Peyer's patch (tissue), 4 donors: Measurements from ENCODE around the gene HARBI1. TPM values are rescaled to one million over a fixed set of nuclear protein-coding genes. Genes with fewer than 3 reads are reported as not detected.

ENCODE experiments used
- DNase-seq, 3 donors: peaks; one replicate each; pipeline ENCODE4 v3.0.0-alpha.2; 2017 to 2019
- H3K27ac ChIP-seq, 4 donors: fragments of 200-600 bp; sonication (generic); one replicate each; pipeline ENCODE4 v1.5.1; 2016 to 2019
- H3K27me3 ChIP-seq, 2 donors: fragments of 200-600 bp; sonication (generic); one replicate each; pipeline ENCODE4 v1.5.1; 2019
- H3K36me3 ChIP-seq, 3 donors: fragments of 200-600 bp; sonication (generic); one replicate each; pipeline ENCODE4 v1.5.1; 2016 to 2019
- H3K4me1 ChIP-seq, 4 donors: fragments of 200-600 bp; sonication (generic); one replicate each; pipeline ENCODE4 v1.5.1; 2016 to 2019
- H3K4me3 ChIP-seq, 4 donors: fragments of 200-600 bp; sonication (generic); 1 replicate in 3 of 4; 2 replicates in 1 of 4; pipeline ENCODE4 v1.5.1; 2016 to 2019; ENCODE audit warnings: mild to moderate bottlenecking in 1 of 4
- H3K9me3 ChIP-seq, 4 donors: fragments of 200-600 bp; sonication (generic); one replicate each; pipeline ENCODE4 v1.5.1; 2016 to 2019; ENCODE audit warnings: mild to moderate bottlenecking in 1 of 4
- POLR2A ChIP-seq, 2 donors: fragments of 450-650 bp; IDR thresholded peaks; one replicate each; pipeline ENCODE4 v1.5.1; 2017; ENCODE audit warnings: antibody characterized with exemption in 2 of 2, mild to moderate bottlenecking in 2 of 2, moderate library complexity in 2 of 2
- total RNA-seq, 4 donors: library from RNA; depleted of rRNA; stranded (reverse); fragments of >200 nt; gene quantifications; one replicate each; pipeline ENCODE4 v1.1.0, GENCODE V29; 2016
- TF ChIP-seq, protein P1 (sequence below), 6 experiments: fragments of 450-650 bp in 4 of 6; fragments of 200-600 bp in 2 of 6; sonication (generic) in 1 of 6; IDR thresholded peaks; one replicate each; pipeline ENCODE4 v1.5.1; 2017 to 2019; ENCODE audit warnings: antibody characterized with exemption in 6 of 6, mild to moderate bottlenecking in 3 of 6, moderate library complexity in 1 of 6

HARBI1 gene
- total RNA-seq, 4 donors from 2014 or later, result 3.3 to 4.4 (median 4.1) TPM

GRCh38 chr11:46662366-46662765 lies 45.3 kb upstream of the HARBI1 start:
- Histone ChIP-seq H3K36me3 (peaks cover 0 to 86% (median 0%) of the 10 kb centered on the region in 3 donors), H3K4me1 (no peaks in the 10 kb centered on the region), H3K27ac (no peak overlapping the region), H3K9me3 (no peaks in the 10 kb centered on the region), H3K27me3 (no peaks in the 10 kb centered on the region), H3K4me3 (no peak overlapping the region)
- TF ChIP-seq, protein P1, sequence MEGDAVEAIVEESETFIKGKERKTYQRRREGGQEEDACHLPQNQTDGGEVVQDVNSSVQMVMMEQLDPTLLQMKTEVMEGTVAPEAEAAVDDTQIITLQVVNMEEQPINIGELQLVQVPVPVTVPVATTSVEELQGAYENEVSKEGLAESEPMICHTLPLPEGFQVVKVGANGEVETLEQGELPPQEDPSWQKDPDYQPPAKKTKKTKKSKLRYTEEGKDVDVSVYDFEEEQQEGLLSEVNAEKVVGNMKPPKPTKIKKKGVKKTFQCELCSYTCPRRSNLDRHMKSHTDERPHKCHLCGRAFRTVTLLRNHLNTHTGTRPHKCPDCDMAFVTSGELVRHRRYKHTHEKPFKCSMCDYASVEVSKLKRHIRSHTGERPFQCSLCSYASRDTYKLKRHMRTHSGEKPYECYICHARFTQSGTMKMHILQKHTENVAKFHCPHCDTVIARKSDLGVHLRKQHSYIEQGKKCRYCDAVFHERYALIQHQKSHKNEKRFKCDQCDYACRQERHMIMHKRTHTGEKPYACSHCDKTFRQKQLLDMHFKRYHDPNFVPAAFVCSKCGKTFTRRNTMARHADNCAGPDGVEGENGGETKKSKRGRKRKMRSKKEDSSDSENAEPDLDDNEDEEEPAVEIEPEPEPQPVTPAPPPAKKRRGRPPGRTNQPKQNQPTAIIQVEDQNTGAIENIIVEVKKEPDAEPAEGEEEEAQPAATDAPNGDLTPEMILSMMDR (IDR thresholded peaks at IDR 0.05), result no peak
- TF ChIP-seq POLR2A (IDR thresholded peaks at IDR 0.05), result no peak
- DNase-seq, result no peak

DNA sequence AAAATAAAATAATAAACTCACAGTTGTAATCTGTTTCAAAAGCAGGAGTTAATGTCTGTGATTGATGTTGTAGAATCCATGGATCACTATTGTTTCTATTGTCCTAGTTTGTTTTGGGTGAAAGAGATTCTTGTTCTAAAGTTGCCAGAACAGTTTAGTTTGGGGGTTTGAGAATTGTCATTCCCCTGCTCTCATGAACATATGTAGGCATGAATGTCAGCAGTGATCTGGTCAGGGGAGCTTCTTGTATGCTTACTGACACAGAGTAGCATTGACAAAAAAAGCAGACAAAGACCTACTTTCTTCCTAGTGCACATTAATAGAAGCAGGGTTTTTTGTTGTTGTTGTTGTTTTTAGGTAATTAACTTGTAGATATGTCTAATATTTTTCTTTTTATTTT lies 44.8 kb upstream of the HARBI1 start:
- Histone ChIP-seq H3K9me3 (no peaks in the 10 kb centered on the region), H3K4me3 (no peak overlapping the region), H3K4me1 (no peaks in the 10 kb centered on the region), H3K27ac (no peak overlapping the region), H3K27me3 (no peaks in the 10 kb centered on the region), H3K36me3 (peaks cover 0 to 86% (median 0%) of the 10 kb centered on the region in 3 donors)
- no peak for TF ChIP-seq POLR2A (IDR thresholded peaks at IDR 0.05)
- TF ChIP-seq, protein P1 (IDR thresholded peaks at IDR 0.05), result no peak
- DNase-seq, result no peak

- Histone ChIP-seq H3K4me1 (no peaks in the 10 kb centered on the region), H3K9me3 (no peaks in the 10 kb centered on the region), H3K27ac (no peak overlapping the region), H3K4me3 (no peak overlapping the region), H3K27me3 (no peaks in the 10 kb centered on the region), H3K36me3 (peaks cover 0 to 85% (median 0%) of the 10 kb centered on the region in 3 donors)
- no peak for DNase-seq
- TF ChIP-seq, protein P1 (IDR thresholded peaks at IDR 0.05), result no peak
- no peak for TF ChIP-seq POLR2A (IDR thresholded peaks at IDR 0.05)
Measured at GRCh38 chr11:46659908-46660307, 42.9 kb upstream of the HARBI1 start.

DNA sequence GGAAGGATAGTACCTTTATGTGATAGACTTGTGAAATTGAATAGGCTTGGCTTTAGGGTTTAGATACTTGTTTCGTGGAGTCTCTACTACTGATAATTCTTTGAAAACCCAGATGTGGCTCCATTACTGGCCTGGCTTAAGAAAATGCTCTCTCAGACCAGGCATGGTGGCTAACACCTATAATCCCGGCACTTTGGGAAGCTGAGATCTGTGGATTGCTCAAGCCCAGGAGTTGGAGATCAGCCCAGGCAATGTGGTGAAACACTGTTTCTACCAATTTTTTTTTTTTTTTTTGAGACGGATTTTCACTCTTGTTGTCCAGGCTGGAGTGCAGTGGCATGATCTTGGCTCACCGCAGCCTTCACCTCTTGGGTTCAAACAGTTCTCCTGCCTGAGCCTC lies 41.2 kb upstream of the HARBI1 start:
- no peak for DNase-seq
- Histone ChIP-seq H3K36me3 (peaks cover 0 to 85% (median 0%) of the 10 kb centered on the region in 3 donors), H3K27me3 (no peaks in the 10 kb centered on the region), H3K9me3 (no peaks in the 10 kb centered on the region), H3K4me3 (no peak overlapping the region), H3K4me1 (no peaks in the 10 kb centered on the region), H3K27ac (no peak overlapping the region)
- TF ChIP-seq, protein P1 (IDR thresholded peaks at IDR 0.05), result no peak
- no peak for TF ChIP-seq POLR2A (IDR thresholded peaks at IDR 0.05)

- DNase-seq, result no peak
- H3K4me1 ChIP-seq, result no peaks in the 10 kb centered on the region
- no peak overlapping the region for H3K4me3 ChIP-seq
- H3K27ac ChIP-seq, result no peak overlapping the region
- peaks cover 0 to 94% (median 0%) of the 10 kb centered on the region in 3 donors for H3K36me3 ChIP-seq
- no peaks in the 10 kb centered on the region for H3K27me3 ChIP-seq
- TF ChIP-seq, protein P1 (IDR thresholded peaks at IDR 0.05), result no peak
- TF ChIP-seq POLR2A (IDR thresholded peaks at IDR 0.05), result no peak
- no peaks in the 10 kb centered on the region for H3K9me3 ChIP-seq
Measured at GRCh38 chr11:46657186-46657585, 40.2 kb upstream of the HARBI1 start.

DNA sequence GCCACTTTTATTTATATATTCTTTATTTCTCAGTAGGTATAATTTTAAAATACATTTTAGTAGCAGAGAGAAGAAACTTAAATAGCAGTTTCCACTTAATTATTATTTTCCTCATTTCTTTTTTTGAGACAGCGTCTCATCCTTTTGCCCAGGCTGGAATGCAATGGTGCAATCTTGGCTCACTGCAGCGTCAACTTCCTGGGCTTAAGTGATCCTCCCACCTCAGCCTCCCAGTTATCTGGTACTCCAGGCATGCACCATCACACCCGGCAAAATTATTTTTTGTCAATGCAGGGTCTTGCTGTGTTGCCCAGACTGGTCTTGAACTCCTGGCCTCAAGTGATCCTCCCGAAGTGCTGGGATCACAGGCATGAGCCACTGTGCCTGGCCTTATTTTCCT lies 38.6 kb upstream of the HARBI1 start:
- peaks cover 0 to 96% (median 0%) of the 10 kb centered on the region in 3 donors for H3K36me3 ChIP-seq

More for the DNA sequence above, 38.6 kb upstream of the HARBI1 start:
- Histone ChIP-seq H3K27me3 (no peaks in the 10 kb centered on the region), H3K9me3 (no peaks in the 10 kb centered on the region), H3K4me3 (no peak overlapping the region), H3K4me1 (no peaks in the 10 kb centered on the region), H3K27ac (no peak overlapping the region)
- TF ChIP-seq, protein P1 (IDR thresholded peaks at IDR 0.05), result no peak
- no peak for DNase-seq
